CD14-positive monocyte (primary cell): Measurements from ENCODE around the gene ETS1. TPM values are rescaled to one million over a fixed set of nuclear protein-coding genes. Genes with fewer than 3 reads are reported as not detected.

Experiments used
- DNase-seq, 3 donors: peaks; one replicate each; pipeline ENCODE4 v3.0.0-alpha.2; 2011 to 2022
- H2AFZ ChIP-seq: 2 replicates; pipeline ENCODE4 v1.6.0; 2012; ENCODE audit warnings: mild to moderate bottlenecking, low read depth, low read length, inconsistent platforms; ENCODE audit not compliant: insufficient read depth, poor library complexity, severe bottlenecking
- H3K27ac ChIP-seq, 2 donors: 1 replicate in 1 of 2; 2 replicates in 1 of 2; pipeline ENCODE4 v1.5.1; 2012 to 2013; ENCODE audit warnings: low read length in 2 of 2, control low read depth in 1 of 2, inconsistent platforms in 1 of 2, low read depth in 1 of 2, mild to moderate bottlenecking in 1 of 2
- H3K27me3 ChIP-seq, 2 donors: one replicate each; pipeline versions ENCODE4 v1.6.0 to v1.6.1; 2011 to 2013; ENCODE audit warnings: low read length in 2 of 2; ENCODE audit not compliant: control insufficient read depth in 2 of 2, insufficient read depth in 2 of 2
- H3K36me3 ChIP-seq, 2 donors: replicated peaks in 1 of 2; 1 replicate in 1 of 2; 2 replicates in 1 of 2; pipeline versions ENCODE4 v1.5.1 to v1.6.1; 2012 to 2013; ENCODE audit warnings: low read length in 2 of 2, control low read depth in 1 of 2, inconsistent platforms in 1 of 2, mild to moderate bottlenecking in 1 of 2; ENCODE audit not compliant: insufficient read depth in 2 of 2, control insufficient read depth in 1 of 2
- H3K4me1 ChIP-seq, 2 donors: 1 replicate in 1 of 2; 2 replicates in 1 of 2; pipeline versions ENCODE4 v1.5.1 to v1.6.1; 2012 to 2013; ENCODE audit warnings: low read length in 2 of 2, control low read depth in 1 of 2, inconsistent platforms in 1 of 2, mild to moderate bottlenecking in 1 of 2, moderate library complexity in 1 of 2; ENCODE audit not compliant: insufficient read depth in 2 of 2, control insufficient read depth in 1 of 2
- H3K4me2 ChIP-seq: replicated peaks from 2 replicates; pipeline ENCODE3; 2012; ENCODE audit warnings: low read length, moderate library complexity, mild to moderate bottlenecking; ENCODE audit not compliant: poor library complexity, severe bottlenecking; ENCODE audit errors: extremely low read depth
- H3K4me3 ChIP-seq, 3 experiments: fragments of 200-600 bp in 1 of 3; sonication (generic) in 1 of 3; replicated peaks in 1 of 3; 1 replicate in 2 of 3; 2 replicates in 1 of 3; pipeline ENCODE4 v1.5.1; 2011 to 2013; ENCODE audit warnings: low read length in 3 of 3, mild to moderate bottlenecking in 3 of 3, control low read depth in 2 of 3, low read depth in 2 of 3, inconsistent platforms in 1 of 3, moderate library complexity in 1 of 3
- H3K79me2 ChIP-seq: 2 replicates; pipeline ENCODE4 v1.6.0; 2012; ENCODE audit warnings: mild to moderate bottlenecking, control low read depth, inconsistent platforms, low read length, moderate library complexity; ENCODE audit not compliant: insufficient read depth
- H3K9ac ChIP-seq: 2 replicates; pipeline ENCODE4 v1.6.0; 2017; ENCODE audit warnings: low read length, mild to moderate bottlenecking; ENCODE audit not compliant: insufficient read depth, poor library complexity, severe bottlenecking
- H3K9me3 ChIP-seq, 2 donors: replicated peaks in 1 of 2; 1 replicate in 1 of 2; 2 replicates in 1 of 2; pipeline versions ENCODE4 v1.5.1 to v1.6.1; 2012 to 2013; ENCODE audit warnings: low read length in 2 of 2, control low read depth in 1 of 2; ENCODE audit not compliant: control insufficient read depth in 1 of 2, insufficient read depth in 1 of 2
- H4K20me1 ChIP-seq: 2 replicates; pipeline ENCODE4 v1.6.0; 2012; ENCODE audit warnings: mild to moderate bottlenecking, low read length, control low read depth, moderate library complexity; ENCODE audit not compliant: insufficient read depth
- H3K27ac Mint-ChIP-seq, 7 donors: one replicate each; pipeline ENCODE4 v1.8.0; 2020; ENCODE audit warnings: mild to moderate bottlenecking in 7 of 7, mixed read lengths in 7 of 7, moderate library complexity in 6 of 7, inconsistent platforms in 2 of 7
- H3K27me3 Mint-ChIP-seq, 3 donors: one replicate each; pipeline ENCODE4 v1.8.0; 2021 to 2022; ENCODE audit warnings: low read depth in 3 of 3, mild to moderate bottlenecking in 3 of 3, mixed read lengths in 3 of 3, moderate library complexity in 3 of 3, inconsistent platforms in 1 of 3
- H3K36me3 Mint-ChIP-seq, 2 donors: one replicate each; pipeline ENCODE4 v1.8.0; 2020; ENCODE audit warnings: mixed read lengths in 2 of 2, inconsistent platforms in 1 of 2, mild to moderate bottlenecking in 1 of 2
- H3K4me1 Mint-ChIP-seq: one replicate; pipeline ENCODE4 v1.8.0; 2020; ENCODE audit warnings: mild to moderate bottlenecking, mixed read lengths
- H3K4me3 Mint-ChIP-seq, 2 donors: one replicate each; pipeline ENCODE4 v1.8.0; 2020; ENCODE audit warnings: mild to moderate bottlenecking in 2 of 2, mixed read lengths in 2 of 2, moderate library complexity in 1 of 2
- H3K9me3 Mint-ChIP-seq, 7 donors: one replicate each; pipeline ENCODE4 v1.8.0; 2020 to 2022; ENCODE audit warnings: mixed read lengths in 7 of 7, mild to moderate bottlenecking in 6 of 7, moderate library complexity in 6 of 7, inconsistent platforms in 2 of 7
- WGBS: methylation state at CpG from one replicate; pipeline ENCODE4 v1.1.5; 2013; ENCODE audit warnings: missing lambda C conversion rate; ENCODE audit not compliant: insufficient coverage; 5-methylcytosine and 5-hydroxymethylcytosine counted together
- intact Hi-C, 2 donors: fragments of 100-400 bp; cut with micrococcal nuclease; formaldehyde crosslinking; loops; one replicate each; pipeline versions ENCODE4 v1.15.0 to v1.15.1; 2023
- polyA plus RNA-seq, 3 donors: library from polyadenylated mRNA; depleted of rRNA in 1 of 3; unstranded in 2 of 3; stranded (reverse) in 1 of 3; fragments of 300-500 nt in 2 of 3; fragments of >200 nt in 1 of 3; fragmentation: Illumina TruSeq in 2 of 3; gene quantifications; 1 replicate in 2 of 3; 2 replicates in 1 of 3; pipeline ENCODE4 v1.2.3, GENCODE V29; 2012 to 2021
- TF ChIP-seq, protein P1 (sequence below): fragments of 200-600 bp; IDR thresholded peaks from one replicate; pipeline ENCODE4 v1.8.0; 2022; ENCODE audit warnings: antibody characterized with exemption, mild to moderate bottlenecking

ETS1 gene
- polyA plus RNA-seq, 3 donors = 0.67 to 1.6 (median 1.6) TPM

- no peak for DNase-seq
- H3K36me3 ChIP-seq = no peaks in the 10 kb centered on the region
- no peaks in the 10 kb centered on the region for H3K9me3 ChIP-seq
- H3K4me1 Mint-ChIP-seq = peaks cover 30% of the 10 kb centered on the region
- H2AFZ ChIP-seq = no peak overlapping the region
- H3K4me1 ChIP-seq = peaks cover 18 to 27% of the 10 kb centered on the region in 2 donors
- H3K27ac ChIP-seq = no peak overlapping the region
- peak overlapping the region in 1 of 7 donors; percentile 29 for H3K27ac Mint-ChIP-seq
- no peaks in the 10 kb centered on the region for H3K36me3 Mint-ChIP-seq
- no peaks in the 10 kb centered on the region for H4K20me1 ChIP-seq
- 96% methylated on average over 5 of the region's 7 CpGs for WGBS
- no peak overlapping the region for H3K4me2 ChIP-seq
- H3K27me3 ChIP-seq = no peaks in the 10 kb centered on the region
- no peaks in the 10 kb centered on the region for H3K9me3 Mint-ChIP-seq
- H3K4me3 ChIP-seq = no peak overlapping the region
- TF ChIP-seq, protein P1, sequence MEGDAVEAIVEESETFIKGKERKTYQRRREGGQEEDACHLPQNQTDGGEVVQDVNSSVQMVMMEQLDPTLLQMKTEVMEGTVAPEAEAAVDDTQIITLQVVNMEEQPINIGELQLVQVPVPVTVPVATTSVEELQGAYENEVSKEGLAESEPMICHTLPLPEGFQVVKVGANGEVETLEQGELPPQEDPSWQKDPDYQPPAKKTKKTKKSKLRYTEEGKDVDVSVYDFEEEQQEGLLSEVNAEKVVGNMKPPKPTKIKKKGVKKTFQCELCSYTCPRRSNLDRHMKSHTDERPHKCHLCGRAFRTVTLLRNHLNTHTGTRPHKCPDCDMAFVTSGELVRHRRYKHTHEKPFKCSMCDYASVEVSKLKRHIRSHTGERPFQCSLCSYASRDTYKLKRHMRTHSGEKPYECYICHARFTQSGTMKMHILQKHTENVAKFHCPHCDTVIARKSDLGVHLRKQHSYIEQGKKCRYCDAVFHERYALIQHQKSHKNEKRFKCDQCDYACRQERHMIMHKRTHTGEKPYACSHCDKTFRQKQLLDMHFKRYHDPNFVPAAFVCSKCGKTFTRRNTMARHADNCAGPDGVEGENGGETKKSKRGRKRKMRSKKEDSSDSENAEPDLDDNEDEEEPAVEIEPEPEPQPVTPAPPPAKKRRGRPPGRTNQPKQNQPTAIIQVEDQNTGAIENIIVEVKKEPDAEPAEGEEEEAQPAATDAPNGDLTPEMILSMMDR = no peak
- intact Hi-C loops = loop anchor here (5.0 to 10.0 kb wide), 3 partner anchors 40 to 463 kb away; partner anchors contain the start of gene ETS1 (in 1 of the 2)
- H3K27me3 Mint-ChIP-seq = peaks cover 3 to 4% (median 3%) of the 10 kb centered on the region in 3 donors
- H3K79me2 ChIP-seq = no peaks in the 10 kb centered on the region
- H3K4me3 Mint-ChIP-seq = no peak overlapping the region
- no peak overlapping the region for H3K9ac ChIP-seq
These were observed 40.4 kb upstream of the ETS1 start for GRCh38 chr11:128627666-128628324.

GRCh38 chr11:128626913-128627665, 39.7 kb upstream of the ETS1 start:
- Histone ChIP-seq H3K27me3 (no peaks in the 10 kb centered on the region), H2AFZ (no peak overlapping the region), H3K4me1 (peaks cover 18 to 27% of the 10 kb centered on the region in 2 donors), H3K4me2 (no peak overlapping the region), H4K20me1 (no peaks in the 10 kb centered on the region), H3K36me3 (no peaks in the 10 kb centered on the region), H3K27ac (no peak overlapping the region), H3K79me2 (no peaks in the 10 kb centered on the region), H3K9ac (no peak overlapping the region), H3K9me3 (no peaks in the 10 kb centered on the region), H3K4me3 (no peak overlapping the region)
- Mint-ChIP-seq H3K27me3 (peaks cover 4 to 7% (median 4%) of the 10 kb centered on the region in 3 donors), H3K4me3 (no peak overlapping the region), H3K9me3 (no peaks in the 10 kb centered on the region), H3K36me3 (no peaks in the 10 kb centered on the region), H3K27ac (peak overlapping the region in 1 of 7 donors; percentile 2), H3K4me1 (peaks cover 30% of the 10 kb centered on the region)
- WGBS = 89% methylated on average over 10 of the region's 16 CpGs
- intact Hi-C loops = loop anchor here (5.0 to 10.0 kb wide), 3 partner anchors 40 to 462 kb away; partner anchors contain the start of gene ETS1 (in 1 of the 2)
- TF ChIP-seq, protein P1 = no peak
- no peak for DNase-seq
